ENCODE data around the gene SLC11A2.
"Not testable (repeated sequence)": the region's sequence is repeated elsewhere in the genome, so short reads cannot be mapped to it uniquely, and the experiment has no call there.

Gene SLC11A2

DNA sequence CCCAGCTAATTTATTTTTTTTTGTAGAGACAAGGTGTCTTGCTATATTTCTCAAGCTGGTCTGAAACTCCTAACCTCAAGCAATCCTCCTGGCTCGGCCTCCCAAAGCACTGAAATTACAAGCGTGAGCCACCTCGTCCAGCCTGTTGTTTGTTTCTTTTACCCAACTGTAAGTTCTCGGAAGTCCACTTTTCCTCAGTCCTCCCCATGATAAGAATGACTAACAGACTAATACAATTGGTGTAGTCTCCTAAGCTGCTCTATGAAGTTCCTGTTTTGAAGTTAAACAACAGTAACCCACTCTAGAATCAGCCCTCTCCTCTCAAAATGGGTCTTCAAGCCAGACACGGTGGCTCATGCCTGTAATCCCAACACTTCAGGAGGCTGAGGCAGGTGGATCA, 37.3 kb downstream of the SLC11A2 start:
- no peak for DNase-seq

GRCh38 chr12:50988051-50988450, 38.1 kb downstream of the SLC11A2 start:
- no peak for DNase-seq

GRCh38 chr12:50986966-50987737, 39.0 kb downstream of the SLC11A2 start:
- peak; percentile 37 for DNase-seq

GRCh38 chr12:50985322-50985721, 40.9 kb downstream of the SLC11A2 start:
- peak; percentile 76 for DNase-seq

- no peak for DNase-seq
Observed at GRCh38 chr12:50984586-50985298, 41.4 kb downstream of the SLC11A2 start.

- no peak for DNase-seq
Observed at GRCh38 chr12:50981319-50982239, 44.6 kb downstream of the SLC11A2 start.

- no peak for DNase-seq
Observed at GRCh38 chr12:50980545-50980944, 45.6 kb downstream of the SLC11A2 start.

- no peak for DNase-seq
Observed at GRCh38 chr12:50979369-50980052, 46.7 kb downstream of the SLC11A2 start.

GRCh38 chr12:50971946-50972345, 54.2 kb downstream of the SLC11A2 start:
- no peak for DNase-seq

DNA sequence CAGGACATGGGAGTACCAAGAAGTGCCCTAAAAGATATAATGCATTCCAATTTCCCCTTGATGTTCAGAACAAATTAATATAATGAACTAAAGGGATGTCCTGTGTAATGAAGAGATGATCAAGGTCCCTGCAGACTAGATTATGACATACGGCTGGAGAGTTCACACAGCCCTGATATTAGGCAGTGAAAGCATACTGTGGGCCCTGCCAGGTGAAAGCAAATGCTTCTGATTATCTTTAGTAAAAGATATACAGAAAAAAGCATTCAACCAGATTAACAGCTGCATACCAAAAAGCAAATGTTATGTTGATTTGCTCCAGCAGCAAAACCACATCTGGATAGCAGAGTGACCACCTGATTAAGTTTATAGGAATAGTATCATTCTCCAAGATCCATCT, 61.8 kb downstream of the SLC11A2 start:
- no peak for DNase-seq

DNA sequence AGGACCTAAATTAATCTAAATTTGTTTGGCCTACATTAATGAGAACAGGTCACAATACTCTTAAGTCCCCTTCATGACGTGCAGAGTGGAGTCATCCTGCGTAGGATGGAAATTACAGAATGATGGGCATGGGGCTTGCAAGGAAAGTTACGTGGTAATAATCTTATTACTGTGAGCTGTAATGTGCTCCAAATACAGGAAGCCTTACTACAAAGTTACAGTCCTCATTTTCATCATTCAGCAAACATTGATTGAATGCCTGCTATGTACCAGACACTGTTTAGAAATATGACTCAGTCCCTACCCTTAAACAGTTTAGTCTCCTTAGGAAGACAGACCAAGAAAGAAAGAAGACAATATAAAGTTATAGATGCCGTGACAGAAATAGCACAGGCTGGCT, 64.5 kb downstream of the SLC11A2 start:
- no peak for DNase-seq

GRCh38 chr12:50960130-50960529, 66.1 kb downstream of the SLC11A2 start:
- DNase-seq = no peak

DNA sequence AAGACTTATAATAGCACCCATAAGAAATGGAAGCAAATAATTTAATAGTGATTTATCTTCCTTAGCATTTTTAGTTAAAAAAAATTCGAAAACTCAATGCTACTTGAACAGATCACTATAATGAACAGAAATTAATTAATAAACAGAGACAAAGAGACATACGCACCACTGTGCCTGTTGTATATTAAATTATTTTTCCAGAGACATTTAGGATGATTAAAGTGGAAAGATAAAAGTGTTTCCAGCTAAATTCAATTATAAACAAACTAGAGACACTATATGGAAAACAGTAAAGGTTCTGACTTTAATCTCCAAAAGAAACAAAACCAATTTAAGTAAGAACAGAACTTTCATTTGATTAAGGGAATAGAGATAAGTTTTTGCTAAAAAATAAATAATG, 70.5 kb downstream of the SLC11A2 start:
- no peak for DNase-seq

GRCh38 chr12:50955288-50955687, 70.9 kb downstream of the SLC11A2 start:
- DNase-seq = no peak

GRCh38 chr12:50954789-50955188, 71.4 kb downstream of the SLC11A2 start:
- DNase-seq = not testable (repeated sequence)

DNA sequence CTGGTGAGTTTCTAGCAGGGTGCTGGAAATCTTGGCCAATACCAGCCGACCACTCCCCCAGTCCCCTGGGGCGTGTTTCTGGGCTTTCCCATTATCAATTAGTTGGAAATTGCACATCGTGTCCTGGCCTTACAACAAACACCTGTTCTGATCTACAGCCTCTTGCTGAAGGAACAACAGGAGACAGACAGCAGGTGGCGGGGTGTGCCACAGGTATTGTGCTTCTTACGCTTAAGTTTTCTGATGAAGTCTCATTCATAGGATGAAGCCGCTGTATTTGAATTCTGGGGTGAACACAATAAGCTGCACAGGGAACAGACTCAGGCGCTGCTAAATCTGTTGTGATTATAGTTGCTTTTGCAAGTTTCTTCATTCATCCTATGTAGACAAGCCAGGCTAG, 73.1 kb downstream of the SLC11A2 start:
- DNase-seq = no peak

DNA sequence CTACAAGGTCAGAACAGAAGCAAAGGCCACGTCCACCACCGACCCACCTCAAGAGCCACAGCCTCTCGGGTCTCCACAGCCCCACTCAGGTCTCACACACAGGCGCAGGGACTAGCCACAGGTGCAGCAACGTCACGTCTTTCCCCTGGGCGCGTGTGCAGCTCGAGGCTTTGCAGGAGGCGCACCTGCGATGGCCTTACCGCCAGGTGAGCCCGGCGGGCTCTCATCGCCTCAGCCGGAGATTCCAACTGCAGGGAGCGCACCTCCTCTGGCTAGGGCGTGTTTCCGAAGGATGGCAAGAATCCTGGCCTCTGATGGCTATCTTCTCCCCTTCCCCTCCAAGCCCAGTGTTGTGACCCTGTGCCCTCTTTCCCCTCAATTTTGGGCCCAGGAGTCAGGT, 73.7 kb downstream of the SLC11A2 start, which contains the start of gene HIGD1C:
Gene HIGD1C, plus strand, starts transcription at position 35 of the 400 bp plus-strand sequence. CDS start 1,455 bp downstream, outside the sequence.
- no peak for DNase-seq

DNA sequence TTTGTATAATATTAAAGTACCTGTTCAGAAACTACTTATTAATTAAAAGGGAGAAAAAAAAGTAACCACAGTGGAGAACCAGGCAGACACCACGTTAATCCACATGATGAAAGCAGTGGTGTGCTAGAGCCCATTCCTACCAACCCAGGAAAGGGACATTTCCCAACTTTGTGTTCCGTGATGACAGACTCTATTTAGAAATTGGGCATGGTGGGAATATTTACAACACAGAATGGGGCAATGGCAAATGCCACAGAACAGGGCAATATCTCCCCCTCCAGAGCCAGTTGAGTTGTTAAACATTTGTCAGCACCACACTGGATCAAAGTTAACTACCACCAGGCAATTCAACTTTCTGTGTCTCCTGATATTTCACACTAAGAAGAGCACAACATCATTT, 75.1 kb downstream of the SLC11A2 start:
- DNase-seq = peak; percentile 60

DNA sequence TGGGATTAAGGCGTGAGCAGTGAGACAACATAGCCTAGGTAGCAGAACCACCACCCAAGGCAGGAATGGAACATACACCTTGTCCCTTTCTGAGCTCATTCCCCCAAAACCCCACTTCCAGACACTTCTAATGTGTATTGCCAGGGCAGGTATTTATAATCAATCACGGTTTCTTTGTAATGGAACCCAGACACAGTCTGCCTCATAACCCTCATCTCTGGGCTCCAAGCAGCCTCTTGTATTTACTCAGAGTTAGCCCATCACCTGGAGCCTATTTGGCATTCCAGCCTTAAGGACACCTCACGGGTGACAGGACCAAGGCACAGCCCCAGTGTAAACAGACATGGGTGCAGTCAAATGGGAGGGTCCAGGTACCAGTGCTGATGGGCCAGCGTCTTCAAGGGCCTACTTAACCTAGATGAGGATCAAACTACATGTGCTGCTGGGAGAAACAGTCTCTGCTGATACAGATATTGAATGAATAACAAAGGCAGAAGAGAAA, 76.3 kb downstream of the SLC11A2 start:
- DNase-seq = no peak

- DNase-seq = no peak
Observed at GRCh38 chr12:50948798-50949197, 77.4 kb downstream of the SLC11A2 start.

DNA sequence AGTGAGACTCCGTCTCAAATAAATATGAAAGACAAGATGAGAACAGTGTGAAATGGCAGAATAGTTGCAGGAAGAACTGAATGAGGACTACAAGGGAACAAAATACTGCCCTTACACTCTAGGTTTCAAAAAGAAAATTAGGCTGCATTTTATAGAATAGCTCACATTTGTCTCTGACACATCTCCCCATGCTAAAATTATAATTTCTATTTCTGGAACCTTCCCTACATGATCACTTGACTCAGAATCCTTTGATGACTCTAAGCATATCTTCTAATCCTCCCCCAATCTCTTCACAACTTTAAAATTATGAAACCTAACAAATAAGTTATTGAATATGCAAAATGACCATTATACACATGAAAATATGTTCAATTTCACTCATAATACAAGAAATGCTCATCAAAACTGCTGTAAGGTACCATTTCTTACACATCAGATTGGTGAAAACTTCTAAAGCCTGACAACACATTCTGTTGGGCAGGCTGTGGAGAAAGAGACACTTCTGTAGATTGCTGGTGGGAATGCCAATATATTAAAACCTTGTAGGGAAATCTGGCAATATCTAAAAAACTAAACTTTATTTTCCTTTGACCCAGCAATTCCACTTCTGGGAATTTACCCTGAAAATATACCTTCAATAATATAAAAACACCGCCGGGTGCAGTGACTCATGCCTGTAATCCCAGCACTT, 78.1 kb downstream of the SLC11A2 start:
- no peak for DNase-seq

DNA sequence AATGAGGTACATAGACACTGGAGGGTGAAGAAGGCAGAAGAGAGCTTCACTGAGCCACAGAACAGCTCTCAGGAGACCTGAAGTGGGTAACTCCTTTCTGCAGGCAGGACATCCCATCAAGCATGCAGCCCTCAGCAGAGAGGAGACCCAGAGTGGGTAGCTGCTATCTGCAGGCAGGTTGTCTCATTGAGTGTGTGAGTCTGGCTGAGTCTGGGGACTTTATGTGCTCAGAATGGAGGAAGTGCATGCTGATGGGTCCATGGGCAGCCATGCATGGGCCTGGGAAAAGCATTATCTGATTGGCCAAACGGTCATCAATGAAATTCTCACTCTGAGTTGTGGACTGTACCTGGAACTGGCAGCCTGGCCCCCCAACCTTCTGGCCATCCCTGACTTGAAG, 88.5 kb downstream of the SLC11A2 start:
- no peak for DNase-seq
